Measurements from ENCODE around the gene PEF1. TPM values are rescaled to one million over a fixed set of nuclear protein-coding genes. Genes with fewer than 3 reads are reported as not detected.

Gene PEF1
- total RNA-seq, 1 donor from 2014 or later, result 57.9 TPM

DNA sequence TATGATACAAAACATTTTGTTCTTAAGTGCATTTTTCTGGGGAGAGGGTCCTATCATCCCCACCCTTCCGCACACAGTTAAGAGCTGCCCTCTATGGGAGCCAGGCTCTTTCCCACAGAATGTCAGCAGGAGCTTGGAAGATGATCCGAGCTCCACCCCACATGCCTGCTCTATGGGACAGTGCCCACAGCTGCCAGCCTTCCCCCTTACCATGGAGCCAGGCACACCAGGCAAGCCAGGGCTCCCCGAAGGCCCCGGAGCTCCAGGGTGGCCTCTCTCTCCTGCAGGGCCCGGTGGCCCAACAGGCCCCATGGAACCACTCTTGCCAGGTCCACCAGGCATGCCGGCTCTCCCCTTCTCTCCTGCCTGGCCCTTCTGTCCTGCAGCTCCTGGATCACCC is 10.4 kb upstream of the PEF1 start:
- Histone ChIP-seq H2AFZ (ENCODE audit: low read depth, low read length) (no peak overlapping the region), H3K36me3 (ENCODE audit: insufficient read depth, low read length) (peaks cover 6% of the 10 kb centered on the region), H3K27me3 (ENCODE audit: insufficient read depth, low read length) (no peaks in the 10 kb centered on the region), H3K4me3 (ENCODE audit: insufficient read depth, low read depth, low read length) (no peak overlapping the region), H3K4me1 (ENCODE audit: insufficient read depth, low read length) (peaks cover 8% of the 10 kb centered on the region), H4K20me1 (ENCODE audit: insufficient read depth, low read length) (no peaks in the 10 kb centered on the region), H3K79me2 (ENCODE audit: insufficient read depth, low read length) (no peaks in the 10 kb centered on the region), H3K9me3 (ENCODE audit: insufficient read depth, low read depth, low read length) (no peaks in the 10 kb centered on the region), H3K4me2 (ENCODE audit: low read length) (no peak overlapping the region), H3K27ac (ENCODE audit: low read depth, low read length) (no peak overlapping the region), H3K9ac (ENCODE audit: low read length) (no peak overlapping the region)
- DNase-seq (ENCODE audit: low read depth) (no peak), FAIRE-seq (no peak)
- Mint-ChIP-seq H3K4me3 (ENCODE audit: unreplicated experiment) (no peak overlapping the region), H3K27ac (ENCODE audit: unreplicated experiment) (no peak overlapping the region), H3K9me3 (ENCODE audit: unreplicated experiment) (peaks cover 2% of the 10 kb centered on the region), H3K36me3 (ENCODE audit: low read depth, unreplicated experiment) (peaks cover 27% of the 10 kb centered on the region), H3K4me1 (ENCODE audit: low read depth, unreplicated experiment) (peaks cover 9% of the 10 kb centered on the region), H3K27me3 (ENCODE audit: low read depth, unreplicated experiment) (peaks cover 15% of the 10 kb centered on the region)
- TF ChIP-seq EZH2 (IDR thresholded peaks at IDR 0.05; ENCODE audit: insufficient read depth, low read length), result no peak
- TF ChIP-seq, protein P1, sequence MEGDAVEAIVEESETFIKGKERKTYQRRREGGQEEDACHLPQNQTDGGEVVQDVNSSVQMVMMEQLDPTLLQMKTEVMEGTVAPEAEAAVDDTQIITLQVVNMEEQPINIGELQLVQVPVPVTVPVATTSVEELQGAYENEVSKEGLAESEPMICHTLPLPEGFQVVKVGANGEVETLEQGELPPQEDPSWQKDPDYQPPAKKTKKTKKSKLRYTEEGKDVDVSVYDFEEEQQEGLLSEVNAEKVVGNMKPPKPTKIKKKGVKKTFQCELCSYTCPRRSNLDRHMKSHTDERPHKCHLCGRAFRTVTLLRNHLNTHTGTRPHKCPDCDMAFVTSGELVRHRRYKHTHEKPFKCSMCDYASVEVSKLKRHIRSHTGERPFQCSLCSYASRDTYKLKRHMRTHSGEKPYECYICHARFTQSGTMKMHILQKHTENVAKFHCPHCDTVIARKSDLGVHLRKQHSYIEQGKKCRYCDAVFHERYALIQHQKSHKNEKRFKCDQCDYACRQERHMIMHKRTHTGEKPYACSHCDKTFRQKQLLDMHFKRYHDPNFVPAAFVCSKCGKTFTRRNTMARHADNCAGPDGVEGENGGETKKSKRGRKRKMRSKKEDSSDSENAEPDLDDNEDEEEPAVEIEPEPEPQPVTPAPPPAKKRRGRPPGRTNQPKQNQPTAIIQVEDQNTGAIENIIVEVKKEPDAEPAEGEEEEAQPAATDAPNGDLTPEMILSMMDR (IDR thresholded peaks at IDR 0.05; ENCODE audit: insufficient read depth, low read depth, low read length), result no peak

DNA sequence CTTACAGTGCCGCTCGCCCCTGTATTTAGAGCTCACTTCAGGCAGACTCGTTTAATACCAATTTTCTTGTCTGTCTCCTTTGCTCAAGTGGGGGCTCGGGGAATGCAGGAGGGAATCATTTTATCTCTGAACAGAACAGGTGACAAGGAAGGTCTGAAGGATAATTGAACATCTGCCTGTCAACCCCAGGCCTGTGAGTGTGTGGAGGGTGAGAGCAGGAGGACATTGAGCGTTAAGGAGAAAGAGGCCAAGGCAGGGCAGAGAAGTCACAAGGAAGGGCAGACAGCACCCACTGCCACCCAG is 9.7 kb upstream of the PEF1 start:
- Histone ChIP-seq H3K27me3 (ENCODE audit: insufficient read depth, low read length) (no peaks in the 10 kb centered on the region), H3K4me1 (ENCODE audit: insufficient read depth, low read length) (peaks cover 8% of the 10 kb centered on the region), H3K36me3 (ENCODE audit: insufficient read depth, low read length) (peaks cover 4% of the 10 kb centered on the region), H4K20me1 (ENCODE audit: insufficient read depth, low read length) (no peaks in the 10 kb centered on the region), H3K79me2 (ENCODE audit: insufficient read depth, low read length) (no peaks in the 10 kb centered on the region), H3K4me3 (ENCODE audit: insufficient read depth, low read depth, low read length) (no peak overlapping the region), H3K9me3 (ENCODE audit: insufficient read depth, low read depth, low read length) (no peaks in the 10 kb centered on the region), H3K27ac (ENCODE audit: low read depth, low read length) (no peak overlapping the region), H3K4me2 (ENCODE audit: low read length) (no peak overlapping the region), H2AFZ (ENCODE audit: low read depth, low read length) (no peak overlapping the region), H3K9ac (ENCODE audit: low read length) (no peak overlapping the region)
- Mint-ChIP-seq H3K27me3 (ENCODE audit: low read depth, unreplicated experiment) (peaks cover 15% of the 10 kb centered on the region), H3K9me3 (ENCODE audit: unreplicated experiment) (peaks cover 2% of the 10 kb centered on the region), H3K36me3 (ENCODE audit: low read depth, unreplicated experiment) (peaks cover 29% of the 10 kb centered on the region), H3K4me3 (ENCODE audit: unreplicated experiment) (no peak overlapping the region), H3K4me1 (ENCODE audit: low read depth, unreplicated experiment) (peaks cover 6% of the 10 kb centered on the region), H3K27ac (ENCODE audit: unreplicated experiment) (no peak overlapping the region)
- FAIRE-seq (no peak), DNase-seq (ENCODE audit: low read depth) (no peak)
- TF ChIP-seq, protein P1 (IDR thresholded peaks at IDR 0.05; ENCODE audit: insufficient read depth, low read depth, low read length), result no peak

DNA sequence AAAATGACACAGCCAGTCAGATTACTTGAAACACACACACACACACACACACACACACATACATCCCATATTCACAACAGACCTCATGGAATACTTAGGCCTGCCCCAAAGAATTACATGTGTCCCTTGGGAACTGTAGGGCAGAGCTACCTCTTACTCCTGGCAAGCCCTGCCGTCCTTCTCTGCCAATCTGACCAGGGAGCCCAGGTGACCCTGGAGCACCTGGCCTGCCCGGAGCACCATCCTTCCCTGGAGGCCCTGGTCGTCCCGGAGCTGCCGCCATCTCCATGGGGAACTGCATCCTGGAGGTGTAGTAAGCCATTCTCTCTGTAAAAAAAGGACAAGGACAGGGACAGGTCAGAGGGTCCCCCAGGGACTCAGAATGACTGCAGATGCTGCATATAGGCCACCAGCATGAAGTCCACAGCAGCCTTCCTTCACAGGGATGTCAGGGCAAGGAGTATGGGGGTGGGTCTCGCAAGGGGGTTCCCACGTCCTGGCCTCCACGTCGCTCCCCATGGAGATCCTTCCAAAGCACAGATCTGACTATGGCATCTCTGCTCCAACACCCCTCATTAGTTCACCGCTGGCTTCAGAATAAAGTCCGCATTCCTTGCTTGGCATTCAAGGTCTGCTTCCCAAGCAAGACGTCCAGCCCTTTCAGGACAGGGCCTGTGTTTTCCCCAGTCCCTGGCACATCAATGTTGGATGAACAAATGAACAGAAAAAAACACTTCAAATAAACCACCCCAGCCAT is 9.2 kb upstream of the PEF1 start:
- FAIRE-seq, result no peak
- Mint-ChIP-seq H3K4me1 (ENCODE audit: low read depth, unreplicated experiment) (peaks cover 5% of the 10 kb centered on the region), H3K27ac (ENCODE audit: unreplicated experiment) (no peak overlapping the region)

More for the DNA sequence above, 9.2 kb upstream of the PEF1 start:
- Histone ChIP-seq H3K4me3 (ENCODE audit: insufficient read depth, low read depth, low read length) (no peak overlapping the region), H3K4me2 (ENCODE audit: low read length) (no peak overlapping the region), H2AFZ (ENCODE audit: low read depth, low read length) (no peak overlapping the region), H3K27ac (ENCODE audit: low read depth, low read length) (no peak overlapping the region), H3K4me1 (ENCODE audit: insufficient read depth, low read length) (peaks cover 6% of the 10 kb centered on the region), H3K9me3 (ENCODE audit: insufficient read depth, low read depth, low read length) (no peaks in the 10 kb centered on the region), H4K20me1 (ENCODE audit: insufficient read depth, low read length) (no peaks in the 10 kb centered on the region), H3K79me2 (ENCODE audit: insufficient read depth, low read length) (no peaks in the 10 kb centered on the region), H3K36me3 (ENCODE audit: insufficient read depth, low read length) (peaks cover 4% of the 10 kb centered on the region), H3K9ac (ENCODE audit: low read length) (no peak overlapping the region), H3K27me3 (ENCODE audit: insufficient read depth, low read length) (no peaks in the 10 kb centered on the region)
- TF ChIP-seq EZH2 (IDR thresholded peaks at IDR 0.05; ENCODE audit: insufficient read depth, low read length), result no peak
- TF ChIP-seq, protein P1 (IDR thresholded peaks at IDR 0.05; ENCODE audit: insufficient read depth, low read depth, low read length), result no peak
- Mint-ChIP-seq H3K27me3 (ENCODE audit: low read depth, unreplicated experiment) (peaks cover 15% of the 10 kb centered on the region), H3K9me3 (ENCODE audit: unreplicated experiment) (peaks cover 2% of the 10 kb centered on the region), H3K36me3 (ENCODE audit: low read depth, unreplicated experiment) (peaks cover 29% of the 10 kb centered on the region), H3K4me3 (ENCODE audit: unreplicated experiment) (no peak overlapping the region)
- DNase-seq (ENCODE audit: low read depth), result no peak
